IMR-90 (cell line): ENCODE data around the gene MED19. TPM values are rescaled to one million over a fixed set of nuclear protein-coding genes. Genes with fewer than 3 reads are reported as not detected.

ENCODE experiments used
- ATAC-seq: fragments of 200-7000 bp; cut with Tn5 transposase; 2 replicates; pipeline ENCODE4 v1.9.1; 2020; ENCODE audit warnings: low read depth, mild to moderate bottlenecking, moderate library complexity
- BruUV-seq: library from RNA; stranded (reverse); fragments of 400-500 nt; replicated peaks from 2 replicates; lab custom pipeline; 2021; lab: Mats Ljungman, UMichigan
- CTCF ChIA-PET: fragments of 300-600 bp; formaldehyde crosslinking; extraction: SDS; loops from one replicate; lab custom pipeline; 2021; ENCODE audit warnings: antibody characterized with exemption; lab: Yijun Ruan, JAX
- POLR2A ChIA-PET: fragments of 300-600 bp; sonication (Branson Sonifier 250); formaldehyde crosslinking; loops from one replicate; lab custom pipeline; 2022; ENCODE audit warnings: antibody characterized with exemption; ENCODE audit not compliant: unreplicated experiment; lab: Charles Lee
- DNase-seq: peaks from one replicate; pipeline ENCODE4 v3.0.0; 2013
- H2AFZ ChIP-seq: replicated peaks from 2 replicates; pipeline ENCODE3; 2013; ENCODE audit warnings: low read length, mild to moderate bottlenecking; ENCODE audit not compliant: poor library complexity
- H2AK5ac ChIP-seq: 2 replicates; pipeline ENCODE4 v1.6.1; 2013; ENCODE audit warnings: low read depth, low read length, inconsistent platforms
- H2AK9ac ChIP-seq: replicated peaks from 2 replicates; pipeline ENCODE3; 2013; ENCODE audit warnings: mild to moderate bottlenecking, low read depth, low read length, moderate library complexity; ENCODE audit not compliant: poor library complexity
- H2BK120ac ChIP-seq: 2 replicates; pipeline ENCODE4 v1.6.1; 2013; ENCODE audit warnings: low read depth, low read length, inconsistent platforms
- H2BK15ac ChIP-seq: 3 replicates; pipeline ENCODE4 v1.6.1; 2013; ENCODE audit warnings: low read depth, low read length, inconsistent platforms
- H2BK20ac ChIP-seq: 2 replicates; pipeline ENCODE4 v1.6.1; 2013; ENCODE audit warnings: low read depth, mild to moderate bottlenecking, inconsistent platforms, low read length, moderate library complexity
- H2BK5ac ChIP-seq: 2 replicates; pipeline ENCODE4 v1.6.1; 2013; ENCODE audit warnings: mild to moderate bottlenecking, low read depth, low read length, inconsistent platforms; ENCODE audit not compliant: poor library complexity, severe bottlenecking
- H3K14ac ChIP-seq: replicated peaks from 2 replicates; pipeline ENCODE4 v1.6.1; 2013; ENCODE audit warnings: low read depth, low read length, inconsistent platforms
- H3K18ac ChIP-seq: 2 replicates; pipeline ENCODE4 v1.6.1; 2013; ENCODE audit warnings: low read depth, low read length, control low read depth
- H3K23ac ChIP-seq: 2 replicates; pipeline ENCODE4 v1.6.1; 2013; ENCODE audit warnings: low read depth, low read length, inconsistent platforms
- H3K27ac ChIP-seq: 2 replicates; pipeline ENCODE4 v1.5.1; 2013; ENCODE audit warnings: mild to moderate bottlenecking, control low read depth, low read length; ENCODE audit not compliant: insufficient read depth
- H3K27me3 ChIP-seq: 2 replicates; pipeline ENCODE4 v1.6.1; 2013; ENCODE audit warnings: low read length; ENCODE audit not compliant: control insufficient read depth, insufficient read depth
- H3K36me3 ChIP-seq: 2 replicates; pipeline ENCODE4 v1.6.1; 2013; ENCODE audit warnings: low read length, mixed read lengths; ENCODE audit not compliant: control insufficient read depth, insufficient read depth
- H3K4ac ChIP-seq: 2 replicates; pipeline ENCODE4 v1.6.1; 2013; ENCODE audit warnings: low read depth, low read length, inconsistent platforms
- H3K4me1 ChIP-seq: 2 replicates; pipeline ENCODE4 v1.6.1; 2013; ENCODE audit warnings: low read length, mixed read lengths; ENCODE audit not compliant: control insufficient read depth, insufficient read depth
- H3K4me2 ChIP-seq: 2 replicates; pipeline ENCODE4 v1.6.1; 2013; ENCODE audit warnings: low read depth, mild to moderate bottlenecking, control low read depth, low read length, moderate library complexity
- H3K4me3 ChIP-seq: 2 replicates; pipeline ENCODE4 v1.5.1; 2013; ENCODE audit warnings: low read depth, mild to moderate bottlenecking, control low read depth, low read length, moderate library complexity; ENCODE audit not compliant: insufficient read depth
- H3K56ac ChIP-seq: 2 replicates; pipeline ENCODE4 v1.6.1; 2013; ENCODE audit warnings: low read length, inconsistent platforms; ENCODE audit not compliant: insufficient read depth; ENCODE audit errors: extremely low read depth
- H3K79me1 ChIP-seq, 2 experiments: 2 replicates each; pipeline ENCODE4 v1.6.1; 2013; ENCODE audit warnings: low read length in 2 of 2, inconsistent platforms in 1 of 2, low read depth in 1 of 2
- H3K9ac ChIP-seq: 2 replicates; pipeline ENCODE4 v1.6.1; 2013; ENCODE audit warnings: low read depth, low read length, control low read depth
- H3K9me1 ChIP-seq: 2 replicates; pipeline ENCODE4 v1.6.1; 2013; ENCODE audit warnings: low read length, inconsistent platforms; ENCODE audit not compliant: insufficient read depth
- H3K9me3 ChIP-seq: 2 replicates; pipeline ENCODE4 v1.6.1; 2013; ENCODE audit warnings: low read length; ENCODE audit not compliant: control insufficient read depth, insufficient read depth
- H4K20me1 ChIP-seq: 2 replicates; pipeline ENCODE4 v1.6.1; 2013; ENCODE audit warnings: low read length, inconsistent platforms; ENCODE audit not compliant: insufficient read depth
- H4K5ac ChIP-seq: 2 replicates; pipeline ENCODE4 v1.6.1; 2013; ENCODE audit warnings: mild to moderate bottlenecking, low read depth, low read length, control low read depth
- H4K8ac ChIP-seq, 2 experiments: 2 replicates each; pipeline ENCODE4 v1.6.1; 2013; ENCODE audit warnings: low read depth in 2 of 2, low read length in 2 of 2, control low read depth in 1 of 2, inconsistent platforms in 1 of 2
- H4K91ac ChIP-seq: 2 replicates; pipeline ENCODE4 v1.6.1; 2013; ENCODE audit warnings: low read depth, low read length, inconsistent platforms; ENCODE audit not compliant: insufficient read depth
- BHLHE40 ChIP-seq: fragments of 150-350 bp; IDR thresholded peaks from 2 replicates; pipeline ENCODE4 v1.6.1; 2016; ENCODE audit warnings: mild to moderate bottlenecking, low read depth, low read length
- FOS ChIP-seq: fragments of 150-350 bp; IDR thresholded peaks from 2 replicates; pipeline ENCODE4 v1.6.1; 2016; ENCODE audit warnings: low read depth, low read length
- RAD21 ChIP-seq: IDR thresholded peaks from 2 replicates; pipeline ENCODE4 v1.6.1; 2012; ENCODE audit warnings: low read length, improper control_type of control experiment
- WGBS, 2 experiments: methylation state at CpG; one replicate each; pipeline versions ENCODE4 v1.1.5 to v1.1.7; 2013; ENCODE audit warnings: missing lambda C conversion rate in 2 of 2; ENCODE audit not compliant: insufficient read length in 1 of 2; ENCODE audit errors: extremely low coverage in 2 of 2; 5-methylcytosine and 5-hydroxymethylcytosine counted together
- dilution Hi-C: fragments of 300-500 bp; cut with HindIII; formaldehyde crosslinking; loops from one replicate; pipeline ENCODE4 v1.14.3; 2018; ENCODE audit warnings: low sequenced_read_pairs; ENCODE audit not compliant: unreplicated experiment
- in situ Hi-C: fragments of 300-500 bp; cut with MboI; formaldehyde crosslinking; loops from 3 replicates; pipeline ENCODE4 v1.14.3; 2019; ENCODE audit warnings: low sequenced_read_pairs, inconsistent platforms, mixed read lengths
- intact Hi-C: fragments of 100-400 bp; cut with micrococcal nuclease; formaldehyde crosslinking; loops from 2 replicates; pipeline ENCODE4 v1.10.0; 2022
- polyA plus RNA-seq, 3 experiments: library from polyadenylated mRNA; depleted of rRNA; stranded (reverse); fragments of >200 nt; gene quantifications; 2 replicates each; pipeline ENCODE4 v1.2.3, GENCODE V29; 2012; ENCODE audit warnings: low replicate concordance in 1 of 3
- total RNA-seq: library from RNA; depleted of rRNA; stranded (reverse); fragments of >200 nt; gene quantifications from 2 replicates; pipeline ENCODE4 v1.2.3, GENCODE V29; 2012

The MED19 gene
- total and polyA plus RNA-seq, 2 of the 4 experiments (the other 2 are of a cell fraction), result 14.0 to 35.0 TPM

GRCh38 chr11:57758174-57758573, 46.2 kb upstream of the MED19 start:
- no peak overlapping the region for H4K91ac ChIP-seq
- H2AFZ ChIP-seq, result no peak overlapping the region
- H2AK9ac ChIP-seq, result no peak overlapping the region
- H3K36me3 ChIP-seq, result no peaks in the 10 kb centered on the region
- H2AK5ac ChIP-seq, result no peak overlapping the region
- H3K9ac ChIP-seq, result no peak overlapping the region
- no peak overlapping the region for H3K14ac ChIP-seq
- H3K27me3 ChIP-seq, result no peaks in the 10 kb centered on the region
- no TSS peak for BruUV-seq
- H3K56ac ChIP-seq, result no peak overlapping the region
- H2BK20ac ChIP-seq, result no peak overlapping the region
- no peaks in the 10 kb centered on the region for H3K9me3 ChIP-seq
- no peak overlapping the region for H3K4me2 ChIP-seq
- ChIA-PET CTCF (interaction anchor here (0.6 to 2.7 kb wide), 2 partner anchors 43 to 302 kb away, joined by 3 to 10 read pairs; no protein-coding TSS in a partner anchor), POLR2A (no interaction called here)
- dilution Hi-C loops (no loop called here), in situ Hi-C loops (no loop called here), intact Hi-C loops (no loop called here)
- no peak overlapping the region for H4K8ac ChIP-seq
- H2BK15ac ChIP-seq, result no peak overlapping the region
- no peak overlapping the region for H3K27ac ChIP-seq
- H2BK5ac ChIP-seq, result no peak overlapping the region
- peaks cover 2% of the 10 kb centered on the region; the same call in 1 of the 2 replicates for H3K4me1 ChIP-seq
- H3K79me1 ChIP-seq, result 0 out of 4 replicates have a peak, but pooled peaks cover 0 to 3% of the 10 kb centered on the region in 2 experiments
- ATAC-seq (no peak), DNase-seq (no peak)
- H4K5ac ChIP-seq, result no peak overlapping the region
- H3K18ac ChIP-seq, result no peak overlapping the region
- WGBS, 2 experiments, result no CpG with 5 or more reads among the region's 3 CpGs
- no peaks in the 10 kb centered on the region for H4K20me1 ChIP-seq
- no peak overlapping the region for H3K23ac ChIP-seq
- no peak overlapping the region for H2BK120ac ChIP-seq
- no peak for TF ChIP-seq FOS
- TF ChIP-seq BHLHE40, result no peak
- no peak for TF ChIP-seq RAD21
- no peak overlapping the region for H3K4ac ChIP-seq
- no peaks in the 10 kb centered on the region for H3K9me1 ChIP-seq
- no peak overlapping the region for H3K4me3 ChIP-seq
